Measurements from ENCODE around the gene CARD9. TPM values are rescaled to one million over a fixed set of nuclear protein-coding genes. Genes with fewer than 3 reads are reported as not detected.

Gene CARD9
- total RNA-seq, 1 experiment from 2014 or later, result 1.1 TPM

DNA sequence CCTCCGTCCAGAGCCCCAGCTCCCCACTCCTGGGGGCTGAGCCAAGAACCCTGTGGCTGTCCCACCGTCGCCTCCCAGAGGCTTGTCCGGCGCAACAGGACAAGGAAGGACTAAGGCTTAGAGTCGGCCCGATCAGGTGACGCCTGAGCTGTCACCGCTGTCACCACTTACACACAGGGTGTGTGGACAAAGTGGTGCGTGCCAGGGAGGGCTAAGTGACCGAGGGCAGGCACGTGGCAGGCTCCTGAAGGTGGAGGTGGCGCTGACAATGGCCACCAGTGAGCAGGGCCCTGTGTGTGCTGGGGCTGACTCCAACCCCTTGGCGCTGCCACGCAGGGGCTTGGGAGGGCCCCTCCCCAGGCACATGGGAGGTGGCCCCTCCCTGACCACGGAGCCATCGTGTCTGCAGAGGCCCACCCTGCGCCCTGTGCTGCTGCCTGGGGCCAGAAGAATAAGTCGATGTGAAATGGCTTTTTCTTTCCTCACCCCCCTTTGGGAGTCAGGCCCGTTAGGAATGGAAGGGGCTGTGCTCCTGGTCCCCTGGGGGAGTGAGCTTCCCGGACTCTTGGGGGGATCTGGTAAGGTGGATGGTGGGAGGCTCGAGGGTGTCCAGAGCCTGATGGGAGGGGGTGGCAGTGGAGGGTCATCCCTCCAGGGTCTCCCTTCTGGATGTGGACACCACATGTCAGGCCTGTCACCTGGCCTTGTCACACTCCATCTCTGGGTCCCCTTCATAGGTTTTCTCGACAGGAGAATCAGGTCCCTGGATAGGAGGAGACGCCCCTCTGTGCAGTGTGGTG lies 48.8 kb downstream of the CARD9 start:
- H3K36me3 ChIP-seq (ENCODE audit: low read depth, low read length), result no peaks in the 10 kb centered on the region
- no peak overlapping the region for H3K27ac ChIP-seq (ENCODE audit: low read length)
- CTCF ChIA-PET, result no interaction called here
- TF ChIP-seq EZH2 (IDR thresholded peaks at IDR 0.05; ENCODE audit: low read length, unreplicated experiment), result no peak
- no peak overlapping the region for H3K4me3 ChIP-seq (ENCODE audit: low read length)
- no peaks in the 10 kb centered on the region for H3K27me3 ChIP-seq (ENCODE audit: low read length)
- intact Hi-C loops (cut with micrococcal nuclease), result no loop called here
- no peak overlapping the region for H3K9ac ChIP-seq (ENCODE audit: low read length)
- no peak overlapping the region for H2AFZ ChIP-seq (ENCODE audit: low read length)
- no peak overlapping the region for H3K4me2 ChIP-seq (ENCODE audit: low read length)
- no peaks in the 10 kb centered on the region for H3K9me2 ChIP-seq (replicated peaks; ENCODE audit: low read length)
- POLR2A ChIA-PET (ENCODE audit: unreplicated experiment), result no interaction called here
- no TSS peak for BruUV-seq (replicated peaks)
- no peak for DNase-seq
- H4K20me1 ChIP-seq (ENCODE audit: low read length), result no peaks in the 10 kb centered on the region; the same call in 1 of the 2 replicates
- H3K79me2 ChIP-seq (ENCODE audit: low read length), result peaks cover 18% of the 10 kb centered on the region
- no peaks in the 10 kb centered on the region for H3F3A ChIP-seq (ENCODE audit: low read length, unreplicated experiment)
- peaks cover 8% of the 10 kb centered on the region for H3K4me1 ChIP-seq (ENCODE audit: insufficient read depth, low read length)
- H3K9me3 ChIP-seq (ENCODE audit: low read length), result no peaks in the 10 kb centered on the region
- ATAC-seq, result no peak

GRCh38 chr9:136323371-136323789 lies 50.1 kb downstream of the CARD9 start:
- Histone ChIP-seq H3F3A (ENCODE audit: low read length, unreplicated experiment) (no peaks in the 10 kb centered on the region), H3K9me3 (ENCODE audit: low read length) (no peaks in the 10 kb centered on the region), H3K9me2 (replicated peaks; ENCODE audit: low read length) (no peaks in the 10 kb centered on the region), H3K9ac (ENCODE audit: low read length) (no peak overlapping the region), H3K4me1 (ENCODE audit: insufficient read depth, low read length) (0 out of 2 replicates have a peak, but pooled peaks cover under 1% of the 10 kb centered on the region), H3K27me3 (ENCODE audit: low read length) (no peaks in the 10 kb centered on the region), H3K4me2 (ENCODE audit: low read length) (no peak overlapping the region), H3K36me3 (ENCODE audit: low read depth, low read length) (no peaks in the 10 kb centered on the region), H4K20me1 (ENCODE audit: low read length) (no peaks in the 10 kb centered on the region), H3K27ac (ENCODE audit: low read length) (no peak overlapping the region), H3K4me3 (ENCODE audit: low read length) (no peak overlapping the region), H3K79me2 (ENCODE audit: low read length) (peaks cover 5% of the 10 kb centered on the region), H2AFZ (ENCODE audit: low read length) (no peak overlapping the region)
- POLR2A ChIA-PET (ENCODE audit: unreplicated experiment), result no interaction called here
- no TSS peak for BruUV-seq (replicated peaks)
- ATAC-seq (no peak), DNase-seq (no peak)
- CTCF ChIA-PET, result no interaction called here
- intact Hi-C loops (cut with micrococcal nuclease), result no loop called here
- TF ChIP-seq EZH2 (IDR thresholded peaks at IDR 0.05; ENCODE audit: low read length, unreplicated experiment), result no peak
- TF ChIP-seq, protein P1, sequence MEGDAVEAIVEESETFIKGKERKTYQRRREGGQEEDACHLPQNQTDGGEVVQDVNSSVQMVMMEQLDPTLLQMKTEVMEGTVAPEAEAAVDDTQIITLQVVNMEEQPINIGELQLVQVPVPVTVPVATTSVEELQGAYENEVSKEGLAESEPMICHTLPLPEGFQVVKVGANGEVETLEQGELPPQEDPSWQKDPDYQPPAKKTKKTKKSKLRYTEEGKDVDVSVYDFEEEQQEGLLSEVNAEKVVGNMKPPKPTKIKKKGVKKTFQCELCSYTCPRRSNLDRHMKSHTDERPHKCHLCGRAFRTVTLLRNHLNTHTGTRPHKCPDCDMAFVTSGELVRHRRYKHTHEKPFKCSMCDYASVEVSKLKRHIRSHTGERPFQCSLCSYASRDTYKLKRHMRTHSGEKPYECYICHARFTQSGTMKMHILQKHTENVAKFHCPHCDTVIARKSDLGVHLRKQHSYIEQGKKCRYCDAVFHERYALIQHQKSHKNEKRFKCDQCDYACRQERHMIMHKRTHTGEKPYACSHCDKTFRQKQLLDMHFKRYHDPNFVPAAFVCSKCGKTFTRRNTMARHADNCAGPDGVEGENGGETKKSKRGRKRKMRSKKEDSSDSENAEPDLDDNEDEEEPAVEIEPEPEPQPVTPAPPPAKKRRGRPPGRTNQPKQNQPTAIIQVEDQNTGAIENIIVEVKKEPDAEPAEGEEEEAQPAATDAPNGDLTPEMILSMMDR (conservative IDR thresholded peaks at IDR 0.05; ENCODE audit: low read depth, low read length), result no peak
- TF ChIP-seq EZH2phosphoT487 (IDR thresholded peaks at IDR 0.05; ENCODE audit: borderline replicate concordance, low read length), result no peak

DNA sequence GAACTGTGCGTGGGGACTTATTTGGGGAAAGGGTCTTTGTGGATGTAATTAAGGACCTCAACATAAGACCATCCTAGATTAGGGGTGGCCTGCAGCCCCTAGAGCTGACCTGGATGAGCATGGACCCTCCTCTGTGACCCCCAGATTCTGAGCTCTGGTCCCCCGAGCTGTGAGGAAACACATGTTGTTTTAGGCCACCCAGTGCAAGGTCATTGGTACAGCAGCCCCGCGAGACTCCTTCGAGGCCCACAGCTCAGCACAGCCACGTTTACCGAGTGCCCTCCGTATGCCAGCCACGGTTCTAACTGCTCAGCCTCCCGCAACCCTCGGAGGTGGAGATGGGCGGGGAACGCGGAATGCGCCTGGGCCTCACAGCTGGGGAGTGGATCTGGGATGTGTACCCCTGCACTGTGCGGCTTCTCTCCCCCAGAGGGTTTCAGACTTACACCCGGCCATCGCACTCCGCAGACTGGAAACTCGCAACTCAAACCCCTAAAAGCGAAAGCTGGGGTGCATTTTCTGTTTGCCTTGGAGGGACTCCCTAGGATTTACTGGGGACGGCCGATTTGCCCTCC lies 50.6 kb downstream of the CARD9 start:
- Histone ChIP-seq H3K4me3 (ENCODE audit: low read length) (no peak overlapping the region), H3F3A (ENCODE audit: low read length, unreplicated experiment) (no peaks in the 10 kb centered on the region), H3K79me2 (ENCODE audit: low read length) (no peaks in the 10 kb centered on the region), H3K9me2 (replicated peaks; ENCODE audit: low read length) (no peaks in the 10 kb centered on the region), H3K4me1 (ENCODE audit: insufficient read depth, low read length) (no peaks in the 10 kb centered on the region), H3K9me3 (ENCODE audit: low read length) (no peaks in the 10 kb centered on the region), H2AFZ (ENCODE audit: low read length) (no peak overlapping the region), H3K36me3 (ENCODE audit: low read depth, low read length) (no peaks in the 10 kb centered on the region), H3K9ac (ENCODE audit: low read length) (no peak overlapping the region), H3K4me2 (ENCODE audit: low read length) (no peak overlapping the region), H3K27me3 (ENCODE audit: low read length) (no peaks in the 10 kb centered on the region), H3K27ac (ENCODE audit: low read length) (no peak overlapping the region), H4K20me1 (ENCODE audit: low read length) (no peaks in the 10 kb centered on the region)
- no peak for ATAC-seq
- TF ChIP-seq EZH2phosphoT487 (IDR thresholded peaks at IDR 0.05; ENCODE audit: borderline replicate concordance, low read length), result no peak
- TF ChIP-seq, protein P1 (conservative IDR thresholded peaks at IDR 0.05; ENCODE audit: low read depth, low read length), result no peak
- no peak for TF ChIP-seq EZH2 (IDR thresholded peaks at IDR 0.05; ENCODE audit: low read length, unreplicated experiment)
- no TSS peak for BruUV-seq (replicated peaks)
- ChIA-PET POLR2A (ENCODE audit: unreplicated experiment) (no interaction called here), CTCF (no interaction called here)
- no peak for DNase-seq
- intact Hi-C loops (cut with micrococcal nuclease), result no loop called here
